Stimulated activated naive CD4-positive, alpha-beta T cell treated with Interleukin-2 at 50 U/mL for 16 hours (primary cell): Measurements from ENCODE around the gene RUNX2.
A peak's percentile ranks its signal among the peaks of the same experiment; 100 is the strongest.
"Not testable (repeated sequence)": the region's sequence is repeated elsewhere in the genome, so short reads cannot be mapped to it uniquely, and the experiment has no call there.

Experiments
- DNase-seq: peaks from one replicate; lab custom pipeline; 2025; lab: John Stamatoyannopoulos, UW

The RUNX2 gene

DNA sequence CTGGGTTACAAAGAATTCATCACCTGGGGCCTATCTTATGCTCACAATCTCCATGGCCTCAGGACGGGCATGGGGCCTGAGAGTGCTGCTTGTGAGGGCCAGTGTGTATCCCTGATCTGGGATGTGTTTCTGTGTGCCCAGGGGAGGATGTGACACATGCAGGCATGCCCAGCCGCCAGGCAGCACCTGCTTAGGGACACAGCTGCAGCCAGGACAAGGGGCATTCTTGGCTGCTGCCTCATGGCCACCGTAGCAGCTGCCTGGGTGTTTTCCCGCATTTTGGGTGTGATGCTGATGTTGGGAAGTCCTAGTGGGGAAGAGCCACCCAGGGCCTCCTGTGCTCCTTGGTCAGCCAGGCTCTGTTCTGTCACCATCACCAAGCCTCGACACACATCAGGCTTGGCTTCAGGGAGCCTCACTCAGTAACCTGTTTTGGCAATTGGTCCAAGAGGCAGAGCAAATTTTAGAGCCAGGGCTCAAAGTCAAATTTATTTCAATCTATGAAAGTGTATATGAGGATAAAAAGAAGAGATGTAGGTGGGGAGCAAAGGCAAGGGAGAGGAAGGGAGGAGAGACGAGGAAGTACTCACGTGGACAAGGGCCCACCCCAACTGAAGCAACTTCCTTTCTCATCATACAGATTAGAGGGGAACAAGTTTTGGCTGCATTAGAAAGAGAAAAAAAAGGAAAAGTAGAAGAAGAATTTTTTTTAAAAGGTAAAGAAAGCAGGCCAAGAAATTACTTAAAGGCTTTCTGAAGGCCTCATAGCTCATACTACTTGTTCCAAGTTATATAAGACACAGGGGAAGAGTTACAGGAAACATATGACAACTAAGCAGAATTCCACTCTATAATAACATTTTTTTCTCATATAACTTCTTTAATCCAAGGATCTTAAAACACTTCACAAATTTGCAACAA lies 319.5 kb downstream of the RUNX2 start:
- DNase-seq, result no peak

DNA sequence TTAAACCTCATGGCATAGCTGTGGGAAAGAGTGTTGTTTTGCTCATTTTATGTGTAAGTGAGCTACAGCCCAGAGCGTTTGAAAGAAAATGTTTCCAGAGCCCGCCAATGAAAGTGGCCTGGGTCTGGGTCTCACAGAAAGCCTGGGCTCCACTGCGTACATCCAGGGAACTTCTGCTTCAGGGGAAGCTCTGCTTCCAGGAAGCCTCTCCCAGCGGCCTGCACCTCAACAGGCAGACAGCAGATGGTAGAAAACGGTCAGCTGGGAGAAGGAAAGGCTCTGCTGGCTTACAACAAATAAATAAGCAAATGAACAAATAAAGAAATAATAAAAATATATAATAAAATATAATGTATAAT lies 320.1 kb downstream of the RUNX2 start:
- no peak for DNase-seq

DNA sequence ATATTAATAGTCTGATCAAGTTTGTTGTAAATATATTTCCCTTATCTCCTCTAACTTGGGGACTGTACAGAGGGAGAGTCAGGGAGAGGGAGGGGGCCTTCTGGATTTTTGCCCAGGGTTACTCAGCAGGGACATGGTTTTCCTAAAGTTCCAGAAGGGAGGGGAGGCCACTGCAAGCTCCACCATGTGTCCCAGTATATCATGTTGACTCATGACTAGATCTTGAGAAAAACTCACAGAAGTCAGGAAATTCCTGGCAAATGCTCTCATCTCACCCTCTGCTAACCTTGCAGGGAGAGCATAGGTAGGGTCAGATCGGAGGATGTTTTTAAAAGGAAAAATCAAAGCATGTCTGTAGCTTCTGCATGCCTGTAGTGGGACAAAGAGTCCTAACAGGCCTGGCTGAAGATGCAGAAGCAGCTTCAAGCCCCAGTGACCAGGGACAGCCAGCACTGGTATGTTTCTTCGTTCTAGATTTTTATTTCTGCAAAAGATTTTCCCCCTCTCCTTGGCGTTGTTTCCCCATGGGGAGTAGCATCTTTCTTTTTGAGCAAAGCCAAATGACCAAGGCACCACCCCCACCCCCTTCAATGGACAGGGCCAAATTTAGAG lies 322.5 kb downstream of the RUNX2 start:
- DNase-seq, result no peak

DNA sequence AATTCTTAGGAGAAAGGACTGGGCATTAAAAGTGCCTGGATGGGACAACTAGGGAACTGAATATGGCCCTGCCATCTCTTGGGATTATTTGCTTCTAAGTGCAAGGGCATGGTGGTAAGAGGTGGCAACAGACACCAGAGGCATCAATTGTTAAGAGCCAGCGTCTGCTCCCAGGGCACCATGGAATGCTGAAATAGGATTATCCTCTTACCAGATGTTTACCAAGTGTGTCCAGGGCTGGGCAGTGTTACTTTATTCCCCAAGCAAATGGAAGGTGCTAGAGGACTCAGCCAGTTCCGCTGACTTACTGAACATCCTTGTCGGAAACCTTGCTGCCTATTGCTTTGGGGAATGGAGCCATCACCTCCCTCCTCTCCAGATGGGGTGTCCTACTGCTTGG lies 323.2 kb downstream of the RUNX2 start:
- no peak for DNase-seq

DNA sequence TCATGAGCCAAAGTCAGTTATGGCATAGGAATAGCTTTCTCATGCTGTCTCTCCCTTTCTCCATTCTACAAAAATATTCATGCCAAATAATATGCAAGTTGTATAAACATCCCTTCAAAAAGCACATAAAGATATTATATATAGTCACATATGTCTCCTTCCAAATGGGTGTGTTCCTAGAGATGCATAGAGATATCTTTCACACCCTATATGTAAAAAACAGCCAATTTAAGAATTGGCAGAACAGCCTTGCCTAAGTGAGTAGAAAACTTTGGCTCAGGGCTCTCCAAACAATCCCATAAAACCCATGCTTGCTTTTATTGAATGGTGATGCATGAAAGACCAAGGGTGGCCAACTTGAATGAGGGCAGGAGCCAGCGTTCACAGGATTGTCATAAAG lies 324.3 kb downstream of the RUNX2 start:
- DNase-seq, result no peak

DNA sequence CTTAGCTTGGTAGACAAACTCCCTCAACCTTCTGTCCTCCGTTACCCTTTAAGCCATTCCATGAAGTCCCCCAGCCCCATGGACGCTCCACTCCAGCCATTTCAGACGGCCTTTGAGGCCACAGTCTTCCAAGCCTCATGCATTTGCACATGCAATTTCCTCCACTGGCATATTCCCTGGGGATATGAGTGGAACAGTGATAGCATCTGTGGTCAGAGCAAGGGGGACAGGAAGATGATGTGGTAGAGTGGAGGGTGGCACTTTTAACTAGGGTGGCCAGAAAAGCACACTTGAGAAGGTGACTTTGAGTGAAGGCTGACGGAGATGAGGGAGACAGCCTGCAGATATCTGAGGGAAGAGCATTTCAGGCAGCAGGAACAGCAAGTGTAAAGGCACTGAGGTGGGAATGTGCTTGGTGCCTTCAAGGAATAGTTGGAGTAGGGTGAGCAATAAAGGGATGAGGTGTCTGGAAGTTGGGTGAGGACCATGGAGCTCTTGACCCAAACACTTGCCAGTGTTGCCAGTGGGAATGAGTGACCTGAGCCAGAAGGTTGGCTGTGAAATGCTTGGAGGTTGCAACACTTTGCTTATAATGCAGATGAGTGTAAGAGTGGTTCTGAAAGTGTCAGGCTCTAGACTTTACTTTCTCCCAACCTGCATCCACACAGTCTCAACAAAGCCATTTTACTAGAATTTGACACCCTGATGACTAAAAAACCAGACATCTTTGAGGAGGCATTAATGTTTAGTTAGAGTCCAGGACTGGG lies 325.2 kb downstream of the RUNX2 start:
- DNase-seq, result no peak

DNA sequence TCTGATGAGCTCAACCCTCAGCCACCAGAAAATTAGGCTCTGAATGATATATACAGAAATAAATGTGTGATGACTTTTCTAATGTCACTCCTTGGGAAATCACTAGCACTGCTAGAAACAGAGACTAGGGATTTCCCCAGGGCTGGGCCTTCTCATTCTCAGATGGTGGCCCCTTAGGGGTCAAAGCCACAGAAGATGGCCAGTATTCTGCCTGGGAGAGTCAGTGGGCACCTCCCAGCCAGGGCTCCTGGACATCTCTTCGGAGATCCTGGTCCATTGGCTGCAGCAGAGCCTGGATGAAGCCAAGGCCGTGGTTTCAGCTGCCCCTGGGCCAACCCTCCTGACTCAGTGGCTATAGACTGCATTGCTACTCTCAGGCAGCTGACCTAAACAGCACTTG lies 326.5 kb downstream of the RUNX2 start:
- no peak for DNase-seq

DNA sequence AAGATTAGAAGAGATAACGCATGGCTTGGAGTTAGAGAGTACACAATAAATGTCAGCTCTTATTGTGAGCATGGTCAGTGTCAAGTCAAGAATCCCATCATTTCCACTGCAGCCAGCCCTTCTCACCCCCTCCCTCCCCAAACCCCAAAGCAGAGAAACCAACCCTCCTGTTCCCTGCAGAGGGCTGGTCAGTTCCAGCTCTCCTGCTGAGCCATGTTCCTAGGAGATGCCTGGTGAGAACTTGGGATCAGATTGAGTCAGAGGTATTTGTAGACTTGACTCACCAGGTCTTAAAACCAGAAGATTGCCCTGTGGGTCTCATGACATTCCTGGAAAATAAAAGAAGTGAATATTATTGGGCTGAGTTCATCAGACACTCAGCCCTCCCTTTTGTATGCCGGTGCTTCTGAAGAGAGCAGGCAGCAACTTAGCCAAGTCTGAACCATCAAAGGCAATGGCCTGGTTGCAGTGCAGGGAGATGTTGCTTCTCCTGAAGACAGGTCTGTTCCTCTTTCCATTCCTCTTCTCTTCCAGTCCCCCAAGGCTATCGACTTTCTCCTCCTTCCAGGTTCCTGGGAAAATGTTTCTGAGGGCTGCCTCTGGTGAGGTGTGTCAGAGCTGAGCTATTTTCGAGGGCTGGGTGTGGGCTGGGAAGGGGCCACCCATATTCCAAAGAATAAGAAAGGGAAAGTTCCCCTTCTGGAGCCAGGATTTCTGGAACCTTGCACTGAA lies 327.8 kb downstream of the RUNX2 start:
- DNase-seq, result no peak

DNA sequence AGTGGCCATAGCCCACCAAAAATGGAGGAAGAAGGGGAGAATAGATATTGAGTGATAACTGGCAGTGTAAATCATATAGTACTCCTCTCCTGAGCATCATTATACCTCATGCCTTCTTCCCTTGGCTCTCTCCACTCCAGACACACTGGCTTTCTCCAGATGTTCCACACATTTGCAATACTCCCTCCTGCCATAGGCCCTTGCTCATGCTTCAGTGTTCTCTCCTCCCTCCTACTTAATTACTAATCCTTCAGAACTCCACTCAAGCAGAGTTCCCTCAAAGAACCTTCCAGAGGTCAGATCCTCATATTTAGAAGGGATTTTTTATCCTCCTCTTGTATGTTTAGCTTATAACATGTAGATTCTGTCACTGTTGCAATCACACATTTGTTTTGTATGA lies 329.1 kb downstream of the RUNX2 start:
- no peak for DNase-seq

DNA sequence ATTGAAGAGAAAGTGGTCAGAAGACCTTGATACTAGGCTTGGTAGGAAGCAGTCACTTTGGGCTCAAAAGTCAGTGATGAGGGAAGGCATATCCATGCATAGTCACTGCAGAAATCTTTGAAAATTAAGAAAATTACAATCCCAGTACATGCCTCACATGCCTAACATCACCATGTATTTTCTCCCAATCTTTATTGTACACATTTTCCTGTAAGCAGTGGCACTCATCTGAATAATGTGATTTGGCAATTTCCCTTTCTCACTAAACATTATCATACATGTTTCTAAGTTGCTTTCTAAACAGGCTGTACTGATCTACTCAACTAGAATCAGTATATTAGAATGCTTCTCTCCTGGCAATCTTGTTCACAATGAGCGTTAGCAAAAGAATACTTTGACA lies 330.3 kb downstream of the RUNX2 start:
- DNase-seq, result no peak

DNA sequence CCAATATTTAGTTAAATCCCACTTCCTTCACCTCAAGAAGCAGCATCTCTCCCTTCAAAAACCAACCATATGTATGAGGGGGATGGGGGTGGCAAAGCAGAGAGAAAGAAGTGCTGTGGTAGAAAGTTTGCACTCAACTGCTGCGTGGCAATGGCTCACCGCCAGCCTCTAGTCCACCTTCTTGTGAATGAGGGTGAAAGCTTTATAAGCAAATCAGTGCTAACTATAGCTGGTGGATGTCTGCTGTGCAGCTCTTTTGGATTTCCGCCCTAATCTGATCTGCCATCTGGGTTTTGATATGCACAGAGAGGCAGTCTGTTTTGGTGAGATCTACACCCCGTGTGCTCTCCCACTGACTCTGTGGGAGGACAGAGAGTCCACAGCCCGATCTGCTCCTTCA lies 330.8 kb downstream of the RUNX2 start:
- DNase-seq, result no peak

DNA sequence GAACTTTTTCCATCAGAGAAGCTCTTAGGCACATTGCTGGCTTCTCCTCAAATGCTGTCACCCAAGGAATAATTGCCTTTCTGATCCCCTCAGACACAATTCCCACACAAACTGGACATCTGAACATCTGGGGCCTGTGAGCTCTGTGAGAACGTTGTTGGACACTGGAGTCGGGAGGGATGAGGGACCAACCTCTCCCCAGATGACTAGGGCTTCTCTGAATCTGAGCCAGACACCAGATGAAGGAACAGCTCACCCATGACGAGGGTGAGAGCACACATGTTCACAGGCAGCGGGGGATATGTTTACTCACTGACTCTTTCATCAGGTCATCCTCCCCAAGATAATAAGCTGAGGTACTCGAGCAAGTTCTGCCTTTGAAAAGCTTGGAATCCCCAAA lies 333.5 kb downstream of the RUNX2 start:
- DNase-seq, result no peak

DNA sequence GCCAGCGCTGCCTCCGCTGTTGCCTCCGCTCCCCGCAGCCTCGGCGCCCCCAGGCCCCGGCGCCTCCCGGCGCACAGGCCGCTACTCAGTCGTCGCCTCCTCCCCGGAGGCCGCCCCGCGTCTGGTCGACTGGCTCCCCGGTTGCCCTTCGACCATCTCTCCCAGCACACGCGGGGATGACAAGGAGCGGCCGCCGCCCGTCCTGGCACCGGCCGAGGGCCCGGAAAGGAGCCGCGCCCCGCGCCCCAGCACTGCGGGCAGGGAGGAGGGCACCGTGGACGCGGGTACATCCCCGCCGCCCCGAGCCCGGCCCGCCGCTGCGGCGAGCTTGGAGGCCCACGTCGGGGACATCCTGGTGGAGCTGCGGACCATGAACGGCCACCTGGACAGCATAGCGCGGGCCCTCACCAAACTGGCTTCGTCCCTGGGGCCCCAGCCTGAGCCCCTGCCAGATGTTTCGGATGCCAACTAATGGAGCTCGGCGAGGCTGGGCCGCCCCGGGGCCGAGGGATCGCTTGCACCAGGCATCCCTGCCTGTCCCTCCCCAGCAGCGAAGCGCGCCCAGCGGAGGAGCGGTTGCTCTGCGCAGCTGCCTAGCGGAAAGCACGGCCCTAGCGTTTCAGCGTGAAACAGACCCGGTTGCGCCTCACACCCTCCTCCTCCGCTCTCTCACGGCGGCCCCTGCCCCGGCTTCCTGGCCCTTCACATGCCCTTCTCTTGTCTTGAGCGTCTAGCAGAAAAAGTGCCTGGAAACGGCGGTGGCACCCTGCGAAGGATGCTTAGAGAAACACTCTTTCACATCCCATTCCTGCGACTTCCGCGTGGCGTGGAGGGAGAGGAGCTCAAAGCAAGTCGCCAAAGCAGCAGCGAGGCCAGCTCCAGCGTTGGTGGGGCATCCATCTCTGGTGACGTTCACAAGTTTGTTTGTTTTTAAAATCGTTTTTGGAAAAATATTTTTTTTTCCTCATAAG lies 335.4 kb downstream of the RUNX2 start:
- peak; percentile 39 for DNase-seq

DNA sequence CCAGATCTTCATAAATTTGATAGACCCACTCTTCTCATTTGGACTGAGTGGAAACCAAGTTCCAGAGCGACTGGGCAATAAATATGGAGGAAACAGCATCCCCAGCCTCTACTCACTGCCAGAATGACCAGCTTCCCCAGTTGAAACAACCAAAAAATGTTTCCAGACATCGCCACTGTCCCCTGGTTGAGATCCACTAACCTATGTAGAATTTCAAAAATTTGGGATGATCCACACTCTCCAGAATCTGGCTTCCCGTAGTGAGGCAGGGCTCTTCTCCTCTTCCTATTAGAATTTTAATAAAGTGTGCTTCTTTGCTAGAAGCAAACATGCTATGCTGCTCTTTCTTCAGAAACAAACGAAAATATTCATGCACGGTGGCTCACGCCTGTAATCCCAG lies 336.6 kb downstream of the RUNX2 start:
- no peak for DNase-seq

DNA sequence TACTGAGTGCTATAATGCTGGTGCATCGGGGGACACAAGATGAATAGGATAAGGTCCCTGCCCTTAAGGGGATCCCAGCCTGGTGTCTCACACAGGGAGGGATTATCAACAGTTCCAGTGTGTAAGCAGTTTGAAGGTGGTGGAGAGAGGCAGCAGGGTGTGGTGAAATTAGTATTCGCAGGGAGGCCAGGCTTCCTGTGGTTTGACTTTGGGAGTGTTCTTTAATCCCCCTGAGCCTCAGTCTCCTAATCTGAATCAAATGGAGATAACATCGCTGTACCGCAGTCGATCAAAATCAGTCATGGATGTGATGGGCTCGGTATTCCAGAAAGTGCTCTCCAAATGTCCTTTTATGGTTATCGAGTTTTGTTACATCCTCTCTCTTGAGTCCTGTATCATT lies 337.7 kb downstream of the RUNX2 start:
- DNase-seq, result no peak

DNA sequence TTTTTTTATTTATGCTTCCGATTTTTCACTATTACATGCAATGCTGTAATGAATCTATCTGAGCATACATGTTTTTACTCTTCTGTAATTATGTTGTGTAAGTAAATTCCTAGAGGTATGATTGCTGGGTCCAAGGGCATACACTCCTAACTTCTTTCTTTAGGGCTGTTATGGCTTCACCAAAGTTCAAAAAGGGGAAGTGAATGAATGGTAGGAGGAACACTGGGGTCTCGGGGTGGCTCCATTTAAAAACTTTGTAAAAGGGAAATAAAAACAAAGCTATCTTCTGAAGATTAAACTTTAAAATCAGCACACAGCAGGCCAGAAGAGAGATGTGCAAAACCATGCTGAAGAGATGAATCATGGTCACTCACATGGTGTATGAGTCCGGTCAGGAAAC lies 338.7 kb downstream of the RUNX2 start:
- no peak for DNase-seq

DNA sequence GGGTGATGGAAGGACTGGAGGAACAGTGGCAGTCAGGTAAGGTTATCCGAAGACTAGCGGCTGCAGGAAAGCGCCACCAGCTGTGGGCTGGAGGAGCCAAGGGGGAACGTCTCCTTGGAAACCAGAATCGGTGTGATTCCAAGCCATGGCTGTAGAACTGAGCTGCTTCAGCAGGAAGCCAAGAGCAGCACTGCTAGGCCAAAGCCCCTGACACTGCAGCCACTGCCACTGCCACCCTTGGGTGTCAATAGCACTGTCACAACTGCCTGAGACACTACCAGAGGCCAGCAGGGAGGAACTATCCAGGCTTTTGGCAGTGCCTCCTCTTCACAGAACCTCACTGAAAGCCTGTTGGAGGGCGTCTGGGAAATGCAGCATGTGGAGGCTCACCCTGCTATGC lies 339.2 kb downstream of the RUNX2 start:
- DNase-seq, result no peak

DNA sequence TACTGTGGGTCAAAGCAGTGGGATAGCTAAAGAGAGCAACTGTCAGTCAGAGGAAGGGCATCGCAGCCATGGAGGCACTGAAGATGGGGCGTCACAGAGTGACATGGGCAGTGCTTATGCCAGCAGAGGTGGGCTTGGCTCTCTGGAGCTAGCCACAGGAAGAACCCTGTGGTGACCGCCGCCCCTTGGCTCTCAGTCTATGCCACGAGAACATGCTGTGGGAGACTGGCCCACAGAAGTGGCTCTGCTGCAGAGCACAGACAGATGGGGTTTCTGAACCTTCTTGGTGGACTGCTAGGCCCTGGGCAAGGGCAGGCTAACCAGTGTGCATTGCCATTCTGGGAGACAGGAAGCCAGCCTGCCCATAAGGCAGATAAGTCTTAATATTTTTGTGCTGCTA lies 339.6 kb downstream of the RUNX2 start:
- DNase-seq, result no peak

DNA sequence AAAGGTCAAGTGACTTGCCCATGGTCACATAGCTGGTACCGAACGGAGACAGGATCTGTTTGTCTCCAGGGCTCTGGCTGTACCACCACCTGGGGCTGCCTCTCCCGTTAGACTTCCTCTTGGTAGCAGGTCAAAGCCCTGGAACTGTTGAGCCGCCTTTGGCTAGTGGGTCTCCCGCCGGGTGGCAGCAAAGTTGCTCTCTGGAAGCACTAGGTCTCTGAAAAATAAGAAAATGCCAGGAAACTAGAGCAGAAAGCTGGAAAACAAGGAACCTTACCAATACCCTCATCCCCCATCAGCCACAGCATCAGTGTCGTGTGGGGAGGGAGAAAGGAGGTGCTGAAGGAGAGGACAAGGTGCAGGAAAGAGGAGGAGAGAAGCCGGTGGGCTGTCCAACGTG lies 340.6 kb downstream of the RUNX2 start:
- no peak for DNase-seq

DNA sequence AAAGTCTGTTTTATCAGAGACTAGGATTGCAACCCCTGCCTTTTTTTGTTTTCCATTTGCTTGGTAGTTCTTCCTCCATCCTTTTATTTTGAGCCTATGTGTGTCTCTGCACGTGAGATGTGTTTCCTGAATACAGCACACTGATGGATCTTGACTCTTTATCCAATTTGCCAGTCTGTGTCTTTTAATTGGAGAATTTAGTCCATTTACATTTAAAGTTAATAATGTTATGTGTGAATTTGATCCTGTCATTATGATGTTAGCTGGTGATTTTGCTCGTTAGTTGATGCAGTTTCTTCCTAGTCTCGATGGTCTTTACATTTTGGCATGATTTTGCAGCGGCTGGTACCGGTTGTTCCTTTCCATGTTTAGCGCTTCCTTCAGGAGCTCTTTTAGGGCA lies 345.0 kb downstream of the RUNX2 start:
- DNase-seq, result not testable (repeated sequence)

DNA sequence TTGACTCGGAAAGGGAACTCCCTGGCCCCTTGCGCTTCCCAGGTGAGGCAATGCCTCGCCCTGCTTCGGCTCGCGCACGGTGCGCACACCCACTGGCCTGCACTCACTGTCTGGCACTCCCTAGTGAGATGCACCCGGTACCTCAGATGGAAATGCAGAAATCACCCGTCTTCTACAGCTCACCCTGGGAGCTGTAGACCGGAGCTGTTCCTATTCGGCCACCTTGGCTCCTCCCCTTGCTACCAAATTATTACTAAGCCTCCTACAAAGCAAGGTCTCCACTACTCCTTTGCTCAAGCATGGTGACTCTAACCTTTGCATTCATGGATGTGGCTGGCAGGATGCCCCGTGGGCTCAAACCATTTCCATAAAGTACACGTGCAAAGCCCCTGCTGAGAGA lies 347.0 kb downstream of the RUNX2 start:
- DNase-seq, result not testable (repeated sequence)
